Measurements from ENCODE around the gene TMEM184B. TPM values are rescaled to one million over a fixed set of nuclear protein-coding genes. Genes with fewer than 3 reads are reported as not detected.

Gene TMEM184B
- total RNA-seq, 1 donor from 2014 or later = 26.5 TPM

GRCh38 chr22:38292694-38293093 lies 19.9 kb upstream of the TMEM184B start:
- no peaks in the 10 kb centered on the region for H3K79me2 ChIP-seq (ENCODE audit: low read depth)
- Mint-ChIP-seq H3K9me3 (no peaks in the 10 kb centered on the region), H3K4me3 (no peak overlapping the region), H3K36me3 (peaks cover 18% of the 10 kb centered on the region), H3K4me1 (peaks cover 7% of the 10 kb centered on the region), H3K27ac (no peak overlapping the region), H3K27me3 (ENCODE audit: insufficient read depth, low read depth) (peaks cover 7% of the 10 kb centered on the region)
- H4K20me1 ChIP-seq (ENCODE audit: low read depth) = peaks cover 58% of the 10 kb centered on the region
- H3K4me1 ChIP-seq = no peaks in the 10 kb centered on the region
- no peak overlapping the region for H2AFZ ChIP-seq (replicated peaks)
- no peak overlapping the region for H3K4me2 ChIP-seq
- no peaks in the 10 kb centered on the region for H3K27me3 ChIP-seq
- H3F3A ChIP-seq (ENCODE audit: low read depth) = peaks cover 22% of the 10 kb centered on the region
- DNase-seq (ENCODE audit: low spot score) = no peak
- TF ChIP-seq EZH2 (IDR thresholded peaks at IDR 0.05) = no peak
- no peak for TF ChIP-seq EZH2phosphoT487 (IDR thresholded peaks at IDR 0.05)
- no peak for TF ChIP-seq CTCF (IDR thresholded peaks at IDR 0.05)
- H3K9me3 ChIP-seq (ENCODE audit: low read depth) = no peaks in the 10 kb centered on the region
- H3K27ac ChIP-seq = peak overlapping the region; percentile 76
- no peak overlapping the region for H3K9ac ChIP-seq
- no peak overlapping the region for H3K4me3 ChIP-seq
- no peaks in the 10 kb centered on the region for H3K36me3 ChIP-seq

GRCh38 chr22:38291201-38291777 lies 18.5 kb upstream of the TMEM184B start:
- Mint-ChIP-seq H3K4me1 (peaks cover 17% of the 10 kb centered on the region), H3K36me3 (peaks cover 13% of the 10 kb centered on the region), H3K27me3 (ENCODE audit: insufficient read depth, low read depth) (peaks cover 7% of the 10 kb centered on the region), H3K9me3 (no peaks in the 10 kb centered on the region), H3K27ac (no peak overlapping the region), H3K4me3 (no peak overlapping the region)
- no peaks in the 10 kb centered on the region for H3K36me3 ChIP-seq
- no peak for TF ChIP-seq EZH2 (IDR thresholded peaks at IDR 0.05)
- no peak for TF ChIP-seq EZH2phosphoT487 (IDR thresholded peaks at IDR 0.05)
- TF ChIP-seq CTCF (IDR thresholded peaks at IDR 0.05) = no peak
- H4K20me1 ChIP-seq (ENCODE audit: low read depth) = peaks cover 52% of the 10 kb centered on the region
- peaks cover 6% of the 10 kb centered on the region for H3K4me1 ChIP-seq
- H3K9me3 ChIP-seq (ENCODE audit: low read depth) = no peaks in the 10 kb centered on the region
- H2AFZ ChIP-seq (replicated peaks) = no peak overlapping the region
- peak overlapping the region; percentile 53 for H3K27ac ChIP-seq
- H3K79me2 ChIP-seq (ENCODE audit: low read depth) = no peaks in the 10 kb centered on the region
- DNase-seq (ENCODE audit: low spot score) = no peak
- no peak overlapping the region for H3K4me3 ChIP-seq
- no peak overlapping the region for H3K4me2 ChIP-seq
- peaks cover 30% of the 10 kb centered on the region for H3F3A ChIP-seq (ENCODE audit: low read depth)
- H3K9ac ChIP-seq = no peak overlapping the region
- no peaks in the 10 kb centered on the region for H3K27me3 ChIP-seq

GRCh38 chr22:38290347-38290746 lies 17.5 kb upstream of the TMEM184B start:
- Histone ChIP-seq H3K4me2 (no peak overlapping the region), H3K4me3 (no peak overlapping the region), H3K79me2 (ENCODE audit: low read depth) (no peaks in the 10 kb centered on the region), H3K9ac (no peak overlapping the region), H3K27me3 (no peaks in the 10 kb centered on the region), H3K36me3 (no peaks in the 10 kb centered on the region), H3K4me1 (peaks cover 6% of the 10 kb centered on the region), H3K27ac (peak overlapping the region; percentile 76), H4K20me1 (ENCODE audit: low read depth) (peaks cover 43% of the 10 kb centered on the region), H3F3A (ENCODE audit: low read depth) (peaks cover 30% of the 10 kb centered on the region), H2AFZ (replicated peaks) (no peak overlapping the region), H3K9me3 (ENCODE audit: low read depth) (no peaks in the 10 kb centered on the region)
- DNase-seq (ENCODE audit: low spot score) = no peak
- Mint-ChIP-seq H3K9me3 (no peaks in the 10 kb centered on the region), H3K36me3 (peaks cover 13% of the 10 kb centered on the region), H3K4me3 (no peak overlapping the region), H3K27me3 (ENCODE audit: insufficient read depth, low read depth) (peaks cover 9% of the 10 kb centered on the region), H3K27ac (no peak overlapping the region), H3K4me1 (peaks cover 18% of the 10 kb centered on the region)
- TF ChIP-seq EZH2 (IDR thresholded peaks at IDR 0.05) (no peak), EZH2phosphoT487 (IDR thresholded peaks at IDR 0.05) (no peak), CTCF (IDR thresholded peaks at IDR 0.05) (no peak)
